AG20443 (cell line): ENCODE measurements around the gene RDH16.
"Not testable (repeated sequence)": the region's sequence is repeated elsewhere in the genome, so short reads cannot be mapped to it uniquely, and the experiment has no call there.

Experiments used
- DNase-seq: peaks from one replicate; pipeline ENCODE4 v3.0.0; 2012; ENCODE audit warnings: low spot score, mixed read lengths

RDH16 gene

DNA sequence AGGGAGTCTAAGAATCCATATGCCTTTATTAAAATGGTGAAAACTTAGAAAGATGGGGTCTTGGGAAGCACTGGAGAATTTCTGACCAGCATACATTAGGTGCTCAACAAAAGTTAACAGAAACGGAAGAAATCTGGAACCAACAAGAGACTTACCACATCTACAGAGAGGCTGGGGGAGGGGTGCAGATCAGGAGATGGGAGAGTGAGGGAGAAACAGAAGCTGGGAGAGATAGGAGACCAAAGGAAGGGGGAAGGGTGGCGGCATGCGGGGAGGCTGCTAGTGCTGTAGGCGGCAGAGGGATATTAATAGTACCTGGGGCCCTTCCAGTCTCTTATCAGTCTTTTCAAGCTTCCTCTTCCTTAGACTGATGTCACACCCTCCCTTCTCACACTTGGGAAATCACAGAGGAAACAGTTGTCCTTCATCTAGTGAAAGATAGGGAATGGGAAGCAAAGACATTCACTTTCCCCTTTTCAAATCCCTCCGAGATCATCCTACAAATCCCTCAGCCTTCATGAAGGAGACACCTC is 30.9 kb upstream of the RDH16 start:
- DNase-seq: no peak

DNA sequence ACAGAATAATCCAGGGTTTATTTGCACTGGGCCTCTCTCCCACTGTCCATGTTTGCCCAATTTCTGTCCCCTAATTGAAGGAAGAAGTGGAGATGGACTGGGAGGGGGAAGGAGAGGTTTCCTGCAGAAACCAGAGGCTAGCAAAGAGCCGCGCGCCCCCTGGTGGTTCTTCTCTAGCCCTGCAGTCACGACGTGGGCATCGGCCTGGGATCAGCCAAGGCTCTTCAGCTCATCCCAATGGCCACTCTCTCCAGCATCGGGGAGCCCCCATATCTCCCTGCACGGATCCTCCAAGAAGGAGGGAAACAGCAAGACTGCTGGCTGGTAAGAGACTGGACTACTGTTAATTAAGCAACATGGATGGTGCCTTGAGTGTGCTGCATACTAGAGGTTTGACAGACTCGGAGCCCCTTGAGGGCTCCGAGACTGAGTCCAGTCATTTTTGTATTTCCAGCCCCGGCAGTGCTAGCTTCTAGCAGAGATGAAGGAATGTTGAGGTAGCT is 30.2 kb upstream of the RDH16 start:
- peak; percentile 90 for DNase-seq

DNA sequence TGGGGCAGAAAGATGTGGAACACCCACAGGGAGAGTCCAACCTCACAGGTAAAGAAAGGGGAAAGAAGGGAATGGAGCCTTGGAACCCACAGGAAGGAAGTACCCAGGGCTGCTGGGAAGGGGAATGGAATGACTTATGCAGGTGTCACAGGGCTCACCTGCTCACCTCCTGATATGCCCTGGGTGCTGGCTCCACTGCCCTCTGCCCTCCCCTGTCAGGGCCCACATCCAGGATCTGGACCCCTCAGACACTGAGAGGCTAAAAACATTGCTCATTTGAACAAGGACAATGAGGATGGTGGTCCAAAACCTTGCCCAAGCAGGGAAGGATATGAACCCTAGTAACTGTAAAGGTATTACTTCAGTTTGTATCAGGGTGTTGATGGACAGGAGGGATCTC is 29.6 kb upstream of the RDH16 start:
- DNase-seq: no peak

DNA sequence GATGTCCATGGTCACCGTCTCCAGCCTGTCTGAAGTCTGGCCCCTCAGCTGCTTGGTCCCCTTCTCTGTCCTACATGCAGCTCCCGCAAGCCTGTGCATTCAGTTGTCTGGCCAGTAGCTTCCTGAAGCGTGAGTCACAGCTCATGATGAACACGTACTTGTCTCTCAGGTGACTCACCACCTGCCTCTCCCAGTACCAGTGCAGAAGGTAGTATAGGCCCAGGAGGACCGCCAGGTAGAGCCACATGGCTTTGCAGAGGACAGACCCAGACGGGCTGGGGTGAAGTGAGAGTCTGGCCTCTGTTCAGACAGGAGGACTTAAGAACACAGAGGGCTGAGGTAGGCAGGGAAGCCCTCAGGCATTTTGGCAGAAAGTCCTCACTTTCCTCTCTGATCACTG is 28.3 kb upstream of the RDH16 start:
- not testable (repeated sequence) for DNase-seq

DNA sequence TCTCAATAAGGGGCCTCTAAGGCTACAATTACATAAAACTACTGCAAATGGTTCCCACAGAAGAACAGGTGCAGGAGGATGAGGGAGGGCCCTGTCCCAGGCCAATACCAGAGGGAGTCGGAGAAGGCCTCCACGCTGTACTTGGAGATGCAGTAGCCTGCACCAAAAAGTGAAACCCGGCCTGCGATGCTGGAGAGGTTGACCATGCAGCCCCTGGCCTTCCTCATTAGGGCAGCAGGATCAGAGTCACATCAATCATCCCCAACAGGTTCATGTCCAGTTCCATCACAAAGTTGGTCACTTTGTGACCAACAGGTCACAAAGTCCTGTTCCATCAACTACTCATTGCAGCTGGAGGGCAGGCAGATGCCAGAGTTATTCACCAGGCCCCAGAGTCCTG is 26.0 kb upstream of the RDH16 start:
- no peak for DNase-seq

DNA sequence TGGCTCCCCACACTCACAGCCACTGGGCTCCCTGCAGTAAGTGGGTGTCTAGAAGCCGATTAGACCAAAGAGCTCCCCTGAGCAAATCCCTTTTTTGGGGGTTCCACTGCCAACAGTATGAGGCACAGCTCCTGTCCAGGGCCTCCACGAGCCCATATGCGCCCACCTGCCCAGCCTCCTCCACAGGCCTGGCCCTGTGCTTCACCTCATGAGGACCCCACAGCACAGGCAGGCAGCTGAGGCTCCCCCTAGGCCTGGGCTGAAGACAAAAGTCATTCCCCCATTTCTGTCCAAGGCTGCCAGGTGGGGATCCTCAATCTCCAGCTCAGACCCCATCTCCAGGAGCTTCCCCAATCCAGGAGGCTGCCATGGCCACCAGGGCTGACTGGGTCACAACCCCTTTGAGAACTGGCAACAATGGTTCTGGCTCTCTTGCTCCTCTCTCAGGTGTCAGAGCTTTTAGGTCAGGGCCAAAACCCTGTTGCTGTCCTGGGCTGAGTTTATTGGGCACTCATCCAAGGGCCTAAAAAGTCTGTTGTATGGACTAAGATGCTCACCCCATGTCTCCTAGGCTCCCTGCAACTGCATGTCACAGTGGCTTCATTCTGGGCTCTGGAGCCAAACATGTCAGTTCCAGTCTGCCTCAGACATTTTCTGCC is 25.3 kb upstream of the RDH16 start:
- not testable (repeated sequence) for DNase-seq

DNA sequence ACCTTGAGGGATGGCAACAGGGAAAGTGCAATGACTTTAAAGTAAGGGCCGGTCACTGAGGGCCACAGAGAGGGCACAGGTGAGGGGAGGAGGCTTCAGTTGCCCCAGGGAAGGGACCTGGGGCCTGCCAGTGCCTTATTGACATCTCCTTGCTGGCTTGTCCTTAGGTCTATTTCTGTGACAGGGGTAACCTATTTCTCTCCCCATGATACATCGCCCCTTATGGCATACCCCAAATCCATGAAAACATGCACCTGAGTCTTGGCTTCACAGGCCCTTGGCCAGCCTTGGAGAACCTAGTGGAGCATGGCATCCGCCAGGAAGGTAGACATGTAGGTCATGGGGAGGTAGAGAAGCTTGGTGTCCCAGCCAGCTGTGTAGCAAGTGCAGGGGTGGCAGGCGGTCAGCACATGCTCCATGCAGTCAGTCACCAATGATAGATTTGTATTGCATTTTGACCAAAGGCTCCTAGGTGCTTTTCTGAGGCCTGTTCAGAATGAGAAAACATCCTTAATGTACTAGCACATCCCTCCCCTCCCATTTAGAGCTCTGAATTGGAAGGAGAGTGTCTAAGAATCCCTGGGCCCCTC is 23.6 kb upstream of the RDH16 start:
- no peak for DNase-seq

DNA sequence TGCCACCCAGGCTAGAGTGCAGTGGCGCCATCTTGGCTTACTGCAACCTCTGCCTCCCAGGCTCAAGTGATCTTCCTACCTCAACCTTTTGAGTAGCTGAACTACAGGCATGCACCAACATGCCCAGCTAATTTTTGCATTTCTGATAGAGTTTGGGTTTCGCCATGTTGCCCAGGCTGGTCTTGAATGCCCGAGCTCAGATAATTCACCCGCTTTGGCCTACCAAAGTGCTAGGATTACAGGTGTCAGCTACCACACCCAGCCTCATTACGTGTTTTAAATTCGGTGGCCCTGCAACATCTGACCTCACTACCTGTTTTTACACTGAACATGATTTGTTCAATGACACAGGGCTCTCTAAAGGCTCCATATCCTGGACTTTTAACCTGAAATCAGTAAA is 22.9 kb upstream of the RDH16 start:
- DNase-seq: no peak

DNA sequence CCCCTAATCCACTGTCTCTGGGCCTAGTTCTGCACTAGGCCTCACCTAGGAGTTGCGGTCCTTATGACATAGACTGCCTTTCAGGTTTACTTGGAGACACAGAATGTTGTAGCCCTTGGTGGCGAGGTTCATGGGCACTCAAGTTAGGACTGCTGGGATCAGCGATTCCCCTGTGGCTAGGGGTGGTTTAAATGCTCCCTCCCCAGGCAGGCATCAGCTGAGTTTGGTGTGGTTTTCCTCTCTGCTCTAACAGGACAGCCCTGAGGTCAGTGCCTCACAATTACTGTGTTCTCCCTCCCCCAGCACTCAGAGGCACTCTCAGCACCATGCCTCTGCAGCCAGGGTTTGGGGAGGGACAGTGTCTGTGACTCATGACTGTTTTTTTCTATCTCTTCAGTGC is 22.2 kb upstream of the RDH16 start:
- no peak for DNase-seq

DNA sequence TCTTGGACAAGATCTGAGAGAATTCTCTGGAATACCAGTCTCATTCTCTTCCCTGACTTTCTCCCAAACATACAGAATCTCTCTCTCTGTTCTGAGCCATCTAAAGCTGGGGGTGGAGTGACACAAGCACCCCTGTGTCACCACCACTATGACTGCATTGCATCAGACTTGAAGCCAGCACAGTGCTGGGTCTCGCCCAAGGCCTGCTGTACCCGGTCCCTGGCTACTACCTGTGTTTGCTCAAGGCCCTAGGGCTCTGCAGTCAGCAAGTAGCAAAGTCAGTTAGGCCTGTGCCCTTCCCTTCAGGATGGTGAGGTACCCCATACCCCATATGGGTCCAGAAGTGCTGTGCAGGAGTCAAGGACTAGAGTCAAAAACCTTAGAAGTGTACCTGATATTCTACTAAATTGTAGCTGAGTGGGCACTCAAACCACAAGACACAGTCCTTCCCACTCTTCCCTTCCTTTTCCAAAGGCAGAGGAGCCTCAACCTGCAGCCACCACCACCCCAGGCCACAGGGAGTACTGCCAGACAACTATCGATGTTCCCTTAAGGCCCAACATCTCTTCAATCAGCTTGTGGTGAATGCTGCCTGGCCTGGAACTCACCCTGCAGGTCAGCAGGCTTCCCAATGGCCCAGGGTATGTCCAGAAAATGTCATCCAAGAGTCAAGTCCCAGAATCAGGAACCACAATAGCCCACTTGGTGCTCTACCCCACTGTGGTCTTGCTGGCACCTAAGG is 21.2 kb upstream of the RDH16 start:
- DNase-seq: no peak

DNA sequence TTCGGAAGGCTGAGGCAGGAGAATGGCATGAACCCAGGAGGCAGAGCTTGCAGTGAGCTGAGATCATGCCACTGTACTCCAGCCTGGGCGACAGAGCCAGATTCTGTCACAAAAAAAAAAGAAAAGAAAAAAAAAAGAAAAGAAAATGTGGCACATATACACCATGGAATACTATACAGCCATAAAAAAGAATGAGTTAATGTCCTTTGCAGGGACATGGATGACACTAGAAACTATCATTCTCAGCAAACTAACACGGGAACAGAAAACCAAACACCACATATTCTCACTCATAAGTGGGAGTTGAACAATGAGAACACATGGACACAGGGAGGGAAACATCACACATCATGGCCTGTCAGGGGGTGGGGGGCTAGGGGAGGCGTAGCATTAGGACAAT is 20.0 kb upstream of the RDH16 start:
- not testable (repeated sequence) for DNase-seq

DNA sequence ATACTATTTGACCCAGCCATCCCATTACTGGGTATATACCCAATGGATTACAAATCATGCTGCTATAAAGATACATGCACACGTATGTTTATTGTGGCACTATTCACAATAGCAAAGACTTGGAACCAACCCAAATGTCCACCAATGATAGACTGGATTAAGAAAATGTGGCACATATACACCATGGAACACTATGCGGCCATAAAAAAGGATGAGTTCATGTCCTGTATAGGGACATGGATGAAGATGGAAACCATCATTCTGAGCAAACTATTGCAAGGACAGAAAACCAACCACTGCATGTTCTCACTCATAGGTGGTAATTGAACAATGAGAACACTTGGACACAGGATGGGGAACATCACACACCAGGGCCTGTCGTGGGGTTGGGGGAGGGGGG is 16.8 kb upstream of the RDH16 start:
- DNase-seq: not testable (repeated sequence)

DNA sequence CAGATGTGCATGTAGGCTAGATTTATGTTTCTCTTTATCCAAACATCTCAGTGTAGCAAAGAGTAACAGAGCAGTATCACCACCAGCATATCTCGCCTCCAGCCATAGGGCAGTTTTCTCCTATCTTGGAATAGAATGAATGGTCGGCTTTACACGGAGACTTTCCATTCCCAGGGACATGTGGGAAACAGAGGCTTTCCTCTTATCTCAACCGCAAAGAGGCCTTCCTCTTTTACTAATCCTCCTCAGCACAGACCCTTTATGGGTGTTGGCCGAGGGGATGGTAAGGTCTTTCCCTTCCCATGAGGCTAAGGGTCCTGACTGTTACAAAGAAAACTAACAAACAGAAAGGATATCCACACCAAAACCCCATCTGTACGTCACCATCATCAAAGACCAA is 11.5 kb upstream of the RDH16 start:
- not testable (repeated sequence) for DNase-seq

DNA sequence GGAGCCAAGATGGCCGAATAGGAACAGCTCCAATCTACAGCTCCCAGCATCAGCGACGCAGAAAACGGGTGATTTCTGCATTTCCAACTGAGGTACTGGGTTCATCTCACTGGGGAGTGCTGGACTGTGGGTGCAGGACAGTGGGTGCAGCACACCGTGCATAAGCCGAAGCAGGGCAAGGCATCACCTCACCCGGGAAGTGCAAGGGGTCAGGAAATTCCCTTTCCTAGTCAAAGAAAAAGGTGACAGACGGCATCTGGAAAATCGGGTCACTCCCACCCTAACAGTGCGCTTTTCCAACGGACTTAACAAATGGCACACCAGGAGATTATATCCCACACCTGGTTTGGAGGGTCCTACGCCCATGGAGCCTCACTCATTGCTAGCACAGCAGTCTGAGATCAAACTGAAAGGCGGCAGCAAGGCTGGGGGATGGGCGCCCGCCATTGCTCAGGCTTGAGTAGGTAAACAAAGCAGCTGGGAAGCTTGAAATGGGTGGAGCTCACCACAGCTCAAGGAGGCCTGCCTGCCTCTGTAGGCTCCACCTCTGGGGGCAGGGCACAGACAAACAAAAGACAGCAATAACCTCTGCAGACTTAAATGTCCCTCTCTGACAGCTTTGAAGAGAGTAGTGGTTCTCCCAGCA is 8.7 kb upstream of the RDH16 start:
- DNase-seq: not testable (repeated sequence)

DNA sequence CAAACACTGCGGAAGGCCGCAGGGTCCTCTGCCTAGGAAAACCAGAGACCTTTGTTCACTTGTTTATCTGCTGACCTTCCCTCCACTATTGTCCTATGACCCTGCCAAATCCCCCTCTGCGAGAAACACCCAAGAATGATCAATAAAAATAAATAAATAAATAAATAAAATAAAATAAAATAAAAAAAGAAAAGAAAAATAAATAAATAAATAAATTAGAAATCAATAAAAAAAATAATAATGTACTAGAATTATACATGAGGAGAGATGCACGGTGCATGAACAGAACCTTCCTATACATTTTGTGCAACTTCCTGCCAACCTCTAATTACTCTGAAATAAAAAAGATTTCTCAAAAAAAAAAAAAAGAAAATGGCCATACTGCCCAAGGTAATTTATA is 7.7 kb upstream of the RDH16 start:
- DNase-seq: not testable (repeated sequence)

DNA sequence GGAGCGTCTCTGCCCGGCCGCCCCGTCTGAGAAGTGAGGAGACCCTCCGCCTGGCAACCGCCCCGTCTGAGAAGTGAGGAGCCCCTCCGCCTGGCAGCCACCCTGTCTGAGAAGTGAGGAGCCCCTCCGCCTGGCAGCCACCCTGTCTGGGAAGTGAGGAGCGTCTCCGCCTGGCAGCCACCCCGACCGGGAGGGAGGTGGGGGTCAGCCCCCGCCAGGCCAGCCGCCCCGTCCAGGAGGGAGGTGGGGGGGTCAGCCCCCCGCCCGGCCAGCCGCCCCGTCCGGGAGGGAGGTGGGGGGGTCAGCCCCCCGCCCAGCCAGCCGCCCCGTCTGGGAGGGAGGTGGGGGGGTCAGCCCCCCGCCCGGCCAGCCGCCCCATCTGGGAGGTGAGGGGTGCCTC is 6.1 kb upstream of the RDH16 start:
- DNase-seq: not testable (repeated sequence)

DNA sequence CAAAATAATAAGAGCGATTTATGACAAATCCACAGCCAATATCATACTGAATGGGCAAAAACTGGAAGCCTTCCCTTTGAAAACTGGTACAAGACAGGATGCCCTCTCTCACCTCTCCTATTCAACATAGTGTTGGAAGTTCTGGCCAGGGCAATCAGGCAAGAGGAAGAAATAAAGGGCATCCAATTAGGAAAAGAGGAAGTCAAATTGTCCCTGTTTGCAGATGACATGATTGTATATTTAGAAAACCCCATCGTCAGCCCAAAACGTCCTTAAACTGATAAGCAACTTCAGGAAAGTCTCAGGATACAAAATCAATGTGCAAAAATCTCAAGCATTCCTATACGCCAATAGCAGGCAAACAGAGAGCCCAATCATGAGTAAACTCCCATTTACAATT is 4.8 kb upstream of the RDH16 start:
- not testable (repeated sequence) for DNase-seq

DNA sequence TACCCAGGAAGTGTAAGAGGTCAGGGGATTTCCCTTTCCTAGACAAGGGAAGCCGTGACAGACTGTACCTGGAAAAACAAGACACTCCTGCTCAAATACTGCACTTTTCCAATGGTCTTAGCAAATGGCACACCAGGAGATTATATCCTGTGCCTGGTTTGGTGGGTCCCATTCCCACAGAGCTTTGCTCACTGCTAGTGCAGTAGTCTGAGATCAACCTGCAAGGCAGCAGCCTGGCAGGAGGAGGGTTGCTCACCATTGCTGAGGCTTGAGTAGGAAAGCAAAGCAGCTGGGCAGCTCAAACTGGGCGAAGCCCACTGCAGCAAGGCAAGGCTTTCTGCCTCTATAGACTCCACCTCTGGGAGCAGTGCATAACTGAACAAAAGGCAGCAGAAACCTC is 1.0 kb upstream of the RDH16 start:
- no peak for DNase-seq

DNA sequence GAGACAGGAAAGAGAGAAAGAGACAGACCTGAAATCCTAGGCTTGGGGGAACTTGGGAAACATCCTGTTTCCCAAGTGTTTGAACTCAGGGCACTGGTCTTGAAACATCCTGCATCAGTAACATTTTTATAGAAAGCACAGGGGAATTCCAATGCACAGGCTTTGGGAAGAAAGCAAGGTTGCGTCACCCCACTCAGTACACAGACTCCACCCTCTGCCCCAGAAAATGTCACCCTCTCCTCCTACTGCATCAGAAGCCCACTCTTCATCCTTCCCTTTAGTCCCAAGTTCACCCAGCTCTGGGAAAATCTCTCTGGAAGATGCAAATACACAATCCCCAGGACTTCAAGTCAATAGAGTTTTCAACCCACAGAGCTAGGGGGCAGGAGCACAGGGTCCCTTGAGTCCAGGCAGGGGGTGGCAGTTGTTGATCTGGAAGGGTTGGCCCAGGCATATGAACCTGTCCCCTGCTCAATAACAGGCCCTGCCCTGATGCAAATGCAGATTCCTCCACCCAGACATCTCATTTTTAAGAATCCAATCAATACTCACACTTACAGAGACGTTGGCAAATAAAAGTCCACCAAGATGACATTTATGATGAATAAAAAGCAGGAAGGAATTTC is 1.7 kb downstream of the RDH16 start:
- DNase-seq: peak; percentile 14

DNA sequence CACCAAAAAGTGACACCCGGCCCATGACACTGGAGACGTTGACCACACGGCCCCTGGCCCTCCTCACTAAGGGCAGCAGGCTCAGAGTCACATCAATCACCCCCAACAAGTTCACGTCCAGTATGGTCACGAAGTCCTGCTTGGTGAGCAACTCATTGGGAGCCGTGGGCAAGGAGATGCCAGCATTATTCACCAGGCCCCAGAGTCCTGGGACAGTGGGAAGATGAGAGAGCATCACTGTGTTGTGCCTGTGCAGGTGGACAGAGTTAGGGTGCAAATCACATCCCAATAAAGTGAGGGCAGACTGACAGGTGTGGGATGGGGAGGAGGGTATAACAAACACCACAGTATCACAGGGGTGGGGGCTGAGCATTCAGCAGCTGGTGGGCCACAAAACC is 2.5 kb downstream of the RDH16 start:
- DNase-seq: no peak

DNA sequence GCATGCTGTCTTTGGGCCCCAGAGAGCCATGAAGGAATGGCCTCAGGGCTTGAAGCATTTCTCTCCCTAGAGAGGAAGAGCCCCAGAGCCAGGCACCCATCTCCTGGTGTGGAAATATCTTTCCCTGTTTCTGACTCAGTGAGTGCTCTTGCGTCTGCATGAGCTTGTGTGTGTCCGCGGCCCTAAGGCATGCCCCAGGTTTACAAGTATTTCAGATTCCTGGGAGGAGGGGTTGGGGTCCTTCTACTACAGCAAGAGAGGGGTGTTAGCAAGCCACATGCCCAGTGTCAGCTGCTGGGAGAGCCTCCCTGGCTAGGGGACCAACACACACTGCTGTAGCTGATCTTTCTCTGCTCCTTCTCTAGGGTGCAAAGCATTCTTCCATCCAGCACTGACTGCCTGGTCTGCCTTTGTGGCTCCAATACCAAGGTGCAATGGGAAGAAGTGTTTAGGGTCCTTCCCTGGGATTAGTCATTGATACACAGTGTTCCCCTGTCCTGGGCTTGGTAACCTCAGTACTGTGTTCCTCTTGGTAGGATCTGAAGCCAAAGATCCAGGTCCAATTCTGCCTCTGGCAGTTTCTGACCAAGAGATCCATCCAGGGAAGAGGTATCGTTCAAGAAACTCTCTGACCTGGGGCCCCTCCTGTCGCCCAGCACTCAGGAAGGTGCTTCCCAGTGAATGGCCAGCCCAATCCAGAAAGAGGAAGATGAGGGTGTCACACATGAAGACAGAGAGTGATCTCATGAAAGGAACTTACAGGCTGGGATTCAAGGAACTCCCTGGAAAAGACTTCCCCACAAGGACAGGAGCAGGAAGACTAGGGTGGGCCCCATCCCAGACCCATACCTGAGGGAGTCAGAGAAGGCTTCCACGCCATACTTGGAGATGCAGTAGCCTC is 3.1 kb downstream of the RDH16 start:
- DNase-seq: peak; percentile 3
